HUES6 (cell line): Measurements from ENCODE around the gene ATF7.

Source experiments
- H3K27ac ChIP-seq: 2 replicates; pipeline ENCODE4 v1.7.0; 2013; ENCODE audit warnings: low read depth, mild to moderate bottlenecking, low read length, inconsistent platforms
- H3K27me3 ChIP-seq: 2 replicates; pipeline ENCODE4 v1.6.1; 2013; ENCODE audit warnings: low read length; ENCODE audit not compliant: control insufficient read depth, insufficient read depth
- H3K36me3 ChIP-seq: 2 replicates; pipeline ENCODE4 v1.6.1; 2013; ENCODE audit warnings: low read length; ENCODE audit not compliant: control insufficient read depth, insufficient read depth
- H3K4me1 ChIP-seq: 2 replicates; pipeline ENCODE4 v1.6.1; 2013; ENCODE audit warnings: low read length; ENCODE audit not compliant: control insufficient read depth, insufficient read depth
- H3K4me3 ChIP-seq: 2 replicates; pipeline ENCODE4 v1.5.1; 2013; ENCODE audit warnings: low read depth, low read length
- H3K9ac ChIP-seq: one replicate; pipeline ENCODE4 v1.6.1; 2013; ENCODE audit warnings: mild to moderate bottlenecking, low read length
- H3K9me3 ChIP-seq: 2 replicates; pipeline ENCODE4 v1.6.1; 2013; ENCODE audit warnings: low read depth, low read length; ENCODE audit not compliant: control insufficient read depth, insufficient read depth

The ATF7 gene

GRCh38 chr12:53478865-53479264 is 147.3 kb downstream of the ATF7 start:
- Histone ChIP-seq H3K9ac (no peak overlapping the region), H3K27me3 (no peaks in the 10 kb centered on the region), H3K4me1 (peaks cover 15% of the 10 kb centered on the region), H3K4me3 (no peak overlapping the region), H3K36me3 (peaks cover 97% of the 10 kb centered on the region), H3K9me3 (no peaks in the 10 kb centered on the region), H3K27ac (no peak overlapping the region)

GRCh38 chr12:53476769-53477209 is 149.4 kb downstream of the ATF7 start:
- peaks cover 97% of the 10 kb centered on the region for H3K36me3 ChIP-seq
- H3K27ac ChIP-seq: no peak overlapping the region
- no peak overlapping the region for H3K9ac ChIP-seq

GRCh38 chr12:53474819-53475218 is 151.4 kb downstream of the ATF7 start:
- no peaks in the 10 kb centered on the region for H3K9me3 ChIP-seq
- H3K27ac ChIP-seq: no peak overlapping the region
- H3K27me3 ChIP-seq: no peaks in the 10 kb centered on the region
- H3K4me1 ChIP-seq: peaks cover 8% of the 10 kb centered on the region
- H3K4me3 ChIP-seq: no peak overlapping the region
- H3K36me3 ChIP-seq: peaks cover 98% of the 10 kb centered on the region
- H3K9ac ChIP-seq: no peak overlapping the region

More at GRCh38 chr12:53476769-53477209, 149.4 kb downstream of the ATF7 start:
- Histone ChIP-seq H3K27me3 (no peaks in the 10 kb centered on the region), H3K4me1 (peaks cover 15% of the 10 kb centered on the region), H3K4me3 (no peak overlapping the region), H3K9me3 (no peaks in the 10 kb centered on the region)

- Histone ChIP-seq H3K27me3 (no peaks in the 10 kb centered on the region), H3K27ac (no peak overlapping the region), H3K9me3 (no peaks in the 10 kb centered on the region), H3K36me3 (peaks cover 98% of the 10 kb centered on the region), H3K9ac (no peak overlapping the region), H3K4me3 (no peak overlapping the region), H3K4me1 (peaks cover 6% of the 10 kb centered on the region; the same call in 1 of the 2 replicates)
Measured at GRCh38 chr12:53474077-53474476, 152.1 kb downstream of the ATF7 start.

- H3K36me3 ChIP-seq: peaks cover 100% of the 10 kb centered on the region
- no peak overlapping the region for H3K27ac ChIP-seq
Measured at GRCh38 chr12:53472056-53472582, 154.1 kb downstream of the ATF7 start.

GRCh38 chr12:53468282-53468681 is 157.9 kb downstream of the ATF7 start:
- Histone ChIP-seq H3K4me3 (no peak overlapping the region), H3K9ac (no peak overlapping the region), H3K9me3 (no peaks in the 10 kb centered on the region), H3K36me3 (peaks cover 100% of the 10 kb centered on the region), H3K27ac (no peak overlapping the region), H3K27me3 (no peaks in the 10 kb centered on the region), H3K4me1 (peaks cover 6% of the 10 kb centered on the region)

More at GRCh38 chr12:53472056-53472582, 154.1 kb downstream of the ATF7 start:
- Histone ChIP-seq H3K4me1 (peaks cover 6% of the 10 kb centered on the region; the same call in 1 of the 2 replicates), H3K9me3 (no peaks in the 10 kb centered on the region), H3K27me3 (no peaks in the 10 kb centered on the region), H3K4me3 (no peak overlapping the region), H3K9ac (no peak overlapping the region)

GRCh38 chr12:53467880-53468279 is 158.3 kb downstream of the ATF7 start:
- H3K27ac ChIP-seq: no peak overlapping the region
- no peak overlapping the region for H3K9ac ChIP-seq
- H3K9me3 ChIP-seq: no peaks in the 10 kb centered on the region
- peaks cover 100% of the 10 kb centered on the region for H3K36me3 ChIP-seq
- H3K4me3 ChIP-seq: no peak overlapping the region
- no peaks in the 10 kb centered on the region for H3K27me3 ChIP-seq
- H3K4me1 ChIP-seq: peaks cover 6% of the 10 kb centered on the region

GRCh38 chr12:53467082-53467481 is 159.1 kb downstream of the ATF7 start:
- Histone ChIP-seq H3K9ac (no peak overlapping the region), H3K4me1 (peaks cover 6% of the 10 kb centered on the region), H3K4me3 (no peak overlapping the region), H3K9me3 (no peaks in the 10 kb centered on the region), H3K27me3 (no peaks in the 10 kb centered on the region), H3K27ac (no peak overlapping the region), H3K36me3 (peaks cover 100% of the 10 kb centered on the region)

GRCh38 chr12:53466640-53467039 is 159.5 kb downstream of the ATF7 start:
- Histone ChIP-seq H3K27ac (no peak overlapping the region), H3K4me1 (peaks cover 6% of the 10 kb centered on the region), H3K4me3 (no peak overlapping the region), H3K9ac (no peak overlapping the region), H3K27me3 (no peaks in the 10 kb centered on the region), H3K36me3 (peaks cover 100% of the 10 kb centered on the region), H3K9me3 (no peaks in the 10 kb centered on the region)

GRCh38 chr12:53465679-53466078 is 160.5 kb downstream of the ATF7 start:
- no peaks in the 10 kb centered on the region for H3K9me3 ChIP-seq
- H3K36me3 ChIP-seq: peaks cover 100% of the 10 kb centered on the region
- no peaks in the 10 kb centered on the region for H3K27me3 ChIP-seq
- H3K27ac ChIP-seq: no peak overlapping the region
- H3K4me1 ChIP-seq: peaks cover 6% of the 10 kb centered on the region
- no peak overlapping the region for H3K9ac ChIP-seq
- H3K4me3 ChIP-seq: no peak overlapping the region

GRCh38 chr12:53464685-53465418 is 161.3 kb downstream of the ATF7 start:
- no peaks in the 10 kb centered on the region for H3K9me3 ChIP-seq
- no peak overlapping the region for H3K9ac ChIP-seq
- no peak overlapping the region for H3K4me3 ChIP-seq
- peaks cover 6% of the 10 kb centered on the region for H3K4me1 ChIP-seq
- H3K36me3 ChIP-seq: peaks cover 100% of the 10 kb centered on the region
- no peaks in the 10 kb centered on the region for H3K27me3 ChIP-seq
- no peak overlapping the region for H3K27ac ChIP-seq
